ENCODE results near the gene SPEF2. TPM values are rescaled to one million over a fixed set of nuclear protein-coding genes. Genes with fewer than 3 reads are reported as not detected.

Gene SPEF2
- total and polyA plus RNA-seq, 8 donors, result 1.5 to 25.4 (median 3.8) TPM

GRCh38 chr5:35799753-35800152 lies 182.1 kb downstream of the SPEF2 start:
- H3K4me1 ChIP-seq, result peaks cover 0 to 18% (median 7%) of the 10 kb centered on the region in 4 donors
- no peak overlapping the region for H3K4me3 ChIP-seq
- DNase-seq, result no peak
- TF ChIP-seq CTCF (IDR thresholded peaks at IDR 0.05) (no peak), EP300 (IDR thresholded peaks at IDR 0.05) (no peak), POLR2A (IDR thresholded peaks at IDR 0.05) (no peak)
- H3K27me3 ChIP-seq, result no peaks in the 10 kb centered on the region
- intact Hi-C loops (cut with DNase I; ENCODE audit: low total_unique reads), result no loop called here
- 83 to 97% (median 93%) methylated on average over 1 of the region's 1 CpG for WGBS, 5 donors
- no peak overlapping the region for H3K27ac ChIP-seq
- no peaks in the 10 kb centered on the region for H3K36me3 ChIP-seq
- H3K9me3 ChIP-seq, result no peaks in the 10 kb centered on the region

- peaks cover 0 to 10% (median 4%) of the 10 kb centered on the region in 4 donors for H3K4me1 ChIP-seq
- 41 to 58% (median 47%) methylated on average over 4 of the region's 4 CpGs for WGBS, 5 donors
- H3K9me3 ChIP-seq, result no peaks in the 10 kb centered on the region
- no peaks in the 10 kb centered on the region for H3K36me3 ChIP-seq
- H3K4me3 ChIP-seq, result no peak overlapping the region
- DNase-seq, result peak in 1 of 2 donors; percentile 80
- no peaks in the 10 kb centered on the region for H3K27me3 ChIP-seq
- H3K27ac ChIP-seq, result no peak overlapping the region
- no peak for TF ChIP-seq CTCF (IDR thresholded peaks at IDR 0.05)
- TF ChIP-seq EP300 (IDR thresholded peaks at IDR 0.05), result no peak
- TF ChIP-seq POLR2A (IDR thresholded peaks at IDR 0.05), result no peak
- TF ChIP-seq POLR2AphosphoS5 (IDR thresholded peaks at IDR 0.05), result no peak
- intact Hi-C loops (cut with DNase I; ENCODE audit: low total_unique reads), result no loop called here
Measured at GRCh38 chr5:35803191-35803651, 185.6 kb downstream of the SPEF2 start.

- TF ChIP-seq POLR2A (IDR thresholded peaks at IDR 0.05) (no peak), POLR2AphosphoS5 (IDR thresholded peaks at IDR 0.05) (no peak), EP300 (IDR thresholded peaks at IDR 0.05) (no peak), CTCF (IDR thresholded peaks at IDR 0.05) (no peak)
- no peak overlapping the region for H3K27ac ChIP-seq
- peaks cover 0 to 10% (median 4%) of the 10 kb centered on the region in 4 donors for H3K4me1 ChIP-seq
- H3K4me3 ChIP-seq, result no peak overlapping the region
- no peaks in the 10 kb centered on the region for H3K36me3 ChIP-seq
- intact Hi-C loops (cut with DNase I; ENCODE audit: low total_unique reads), result no loop called here
- WGBS, 5 donors, result 18 to 39% (median 27%) methylated on average over 1 of the region's 1 CpG
- DNase-seq, result no peak
- no peaks in the 10 kb centered on the region for H3K27me3 ChIP-seq
- H3K9me3 ChIP-seq, result no peaks in the 10 kb centered on the region
Measured at GRCh38 chr5:35804201-35804653, 186.6 kb downstream of the SPEF2 start.

- no peak for DNase-seq
- Histone ChIP-seq H3K4me3 (no peak overlapping the region), H3K36me3 (no peaks in the 10 kb centered on the region), H3K4me1 (peaks cover 0 to 10% (median 4%) of the 10 kb centered on the region in 4 donors), H3K9me3 (no peaks in the 10 kb centered on the region), H3K27ac (no peak overlapping the region), H3K27me3 (no peaks in the 10 kb centered on the region)
- intact Hi-C loops (cut with DNase I; ENCODE audit: low total_unique reads), result no loop called here
- TF ChIP-seq POLR2A (IDR thresholded peaks at IDR 0.05), result no peak
- TF ChIP-seq POLR2AphosphoS5 (IDR thresholded peaks at IDR 0.05), result no peak
- TF ChIP-seq CTCF (IDR thresholded peaks at IDR 0.05), result no peak
- TF ChIP-seq EP300 (IDR thresholded peaks at IDR 0.05), result no peak
Measured at GRCh38 chr5:35804841-35805240, 187.2 kb downstream of the SPEF2 start.
